ENCODE results near the gene METTL24. TPM values are rescaled to one million over a fixed set of nuclear protein-coding genes. Genes with fewer than 3 reads are reported as not detected.

Gene METTL24
- total and polyA plus RNA-seq, 4 donors, result 0.14 to 2.0 (median 0.91) TPM

- no peak for TF ChIP-seq SP1 (IDR thresholded peaks at IDR 0.05)
- no peak for TF ChIP-seq YY1 (IDR thresholded peaks at IDR 0.05)
- no peak for TF ChIP-seq HNF4G (IDR thresholded peaks at IDR 0.05)
- TF ChIP-seq FOXA2 (IDR thresholded peaks at IDR 0.05), result no peak
- no peak for TF ChIP-seq REST (IDR thresholded peaks at IDR 0.05)
- TF ChIP-seq FOXA1 (IDR thresholded peaks at IDR 0.05), result no peak
- TF ChIP-seq CTCF (IDR thresholded peaks at IDR 0.05; ENCODE audit: low read depth, low read length, missing input control), result no peak
- no peak for TF ChIP-seq JUND (IDR thresholded peaks at IDR 0.05)
- TF ChIP-seq GABPA (IDR thresholded peaks at IDR 0.05 in 1 of 2, conservative IDR thresholded peaks at IDR 0.05 in 1 of 2), result no peak
- no peak for TF ChIP-seq TAF1 (conservative IDR thresholded peaks at IDR 0.05)
- no peak for TF ChIP-seq MAX (IDR thresholded peaks at IDR 0.05)
- TF ChIP-seq NR2F2 (IDR thresholded peaks at IDR 0.05), result no peak
- TF ChIP-seq RXRA (IDR thresholded peaks at IDR 0.05), result no peak
- TF ChIP-seq, protein P1, sequence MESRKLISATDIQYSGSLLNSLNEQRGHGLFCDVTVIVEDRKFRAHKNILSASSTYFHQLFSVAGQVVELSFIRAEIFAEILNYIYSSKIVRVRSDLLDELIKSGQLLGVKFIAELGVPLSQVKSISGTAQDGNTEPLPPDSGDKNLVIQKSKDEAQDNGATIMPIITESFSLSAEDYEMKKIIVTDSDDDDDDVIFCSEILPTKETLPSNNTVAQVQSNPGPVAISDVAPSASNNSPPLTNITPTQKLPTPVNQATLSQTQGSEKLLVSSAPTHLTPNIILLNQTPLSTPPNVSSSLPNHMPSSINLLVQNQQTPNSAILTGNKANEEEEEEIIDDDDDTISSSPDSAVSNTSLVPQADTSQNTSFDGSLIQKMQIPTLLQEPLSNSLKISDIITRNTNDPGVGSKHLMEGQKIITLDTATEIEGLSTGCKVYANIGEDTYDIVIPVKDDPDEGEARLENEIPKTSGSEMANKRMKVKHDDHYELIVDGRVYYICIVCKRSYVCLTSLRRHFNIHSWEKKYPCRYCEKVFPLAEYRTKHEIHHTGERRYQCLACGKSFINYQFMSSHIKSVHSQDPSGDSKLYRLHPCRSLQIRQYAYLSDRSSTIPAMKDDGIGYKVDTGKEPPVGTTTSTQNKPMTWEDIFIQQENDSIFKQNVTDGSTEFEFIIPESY (IDR thresholded peaks at IDR 0.05), result no peak
- no peak for TF ChIP-seq HNF4A (conservative IDR thresholded peaks at IDR 0.05)
- no peak for TF ChIP-seq EGR1 (IDR thresholded peaks at IDR 0.05; ENCODE audit: low read depth in 2 of 2)
- no peak for TF ChIP-seq ATF3 (IDR thresholded peaks at IDR 0.05)
- TF ChIP-seq RAD21 (IDR thresholded peaks at IDR 0.05), result no peak
- H3K4me1 ChIP-seq (ENCODE audit: control insufficient read depth in 4 of 4, insufficient read depth in 4 of 4, low read length in 3 of 4), result peaks cover 2 to 9% (median 5%) of the 10 kb centered on the region in 4 donors
- H3K27ac ChIP-seq (ENCODE audit: low read depth in 1 of 2, low read length in 2 of 2), result no peak overlapping the region
These were observed 26.8 kb downstream of the METTL24 start for GRCh38 chr6:110331390-110331789.

More at GRCh38 chr6:110331390-110331789, 26.8 kb downstream of the METTL24 start:
- no peaks in the 10 kb centered on the region for H3K27me3 ChIP-seq (ENCODE audit: control insufficient read depth in 4 of 4, insufficient read depth in 4 of 4, low read length in 3 of 4)
- no peak for DNase-seq (ENCODE audit: low spot score)
- H3K36me3 ChIP-seq (ENCODE audit: control insufficient read depth in 4 of 4, insufficient read depth in 3 of 4, low read depth in 1 of 4, low read length in 3 of 4), result no peaks in the 10 kb centered on the region
- no peak overlapping the region for H3K4me3 ChIP-seq (ENCODE audit: low read depth in 1 of 3, low read length in 3 of 3)
- WGBS, result 89% methylated on average over 3 of the region's 3 CpGs
- no peaks in the 10 kb centered on the region for H3K9me3 ChIP-seq (ENCODE audit: control insufficient read depth in 4 of 4, low read length in 3 of 4)
- H3K9ac ChIP-seq (ENCODE audit: low read depth in 1 of 2, low read length in 2 of 2), result no peak overlapping the region
